IPS DF 6.9 (cell line): ENCODE measurements around the gene ZW10.

Source experiments
- DNase-seq: peaks from one replicate; pipeline ENCODE4 v3.0.0-alpha.2; 2013; ENCODE audit warnings: low read depth, low spot score
- H3K27ac ChIP-seq: one replicate; pipeline ENCODE4 v1.5.1; 2013; ENCODE audit warnings: low read length, control low read depth
- H3K27me3 ChIP-seq: 2 replicates; pipeline ENCODE4 v1.6.1; 2013; ENCODE audit warnings: mild to moderate bottlenecking, low read length; ENCODE audit not compliant: control insufficient read depth, insufficient read depth
- H3K36me3 ChIP-seq: 2 replicates; pipeline ENCODE4 v1.6.1; 2013; ENCODE audit warnings: low read length; ENCODE audit not compliant: control insufficient read depth, insufficient read depth
- H3K4me1 ChIP-seq: 2 replicates; pipeline ENCODE4 v1.6.1; 2013; ENCODE audit warnings: low read length; ENCODE audit not compliant: control insufficient read depth, insufficient read depth
- H3K4me3 ChIP-seq: 2 replicates; pipeline ENCODE4 v1.5.1; 2013; ENCODE audit warnings: mild to moderate bottlenecking, low read length
- H3K9me3 ChIP-seq: 2 replicates; pipeline ENCODE4 v1.6.1; 2013; ENCODE audit warnings: low read length, inconsistent platforms; ENCODE audit not compliant: control insufficient read depth, insufficient read depth
- WGBS: extraction: QIAGEN DNeasy Blood & Tissue Kit; methylation state at CpG from one replicate; pipeline ENCODE4 v1.1.7; 2013; ENCODE audit warnings: mixed read lengths, missing lambda C conversion rate; ENCODE audit not compliant: insufficient read length, insufficient coverage; 5-methylcytosine and 5-hydroxymethylcytosine counted together

ZW10 gene

GRCh38 chr11:113773416-113774173 is at the start of gene ZW10:
Gene ZW10, minus strand, starts transcription at chr11:113773692. Its CDS starts 26 bp downstream, at chr11:113773666.
- peak within 1 kb of the TSS; percentile 55 for H3K4me3 ChIP-seq
- WGBS = no CpG with 5 or more reads among the region's 46 CpGs
- H3K9me3 ChIP-seq = no peaks in the 10 kb centered on the region
- no peaks in the 10 kb centered on the region for H3K4me1 ChIP-seq
- no peaks in the 10 kb centered on the region for H3K27me3 ChIP-seq
- H3K27ac ChIP-seq = no peak within 1 kb of the TSS
- peak; percentile 97 for DNase-seq
- no peaks in the 10 kb centered on the region for H3K36me3 ChIP-seq

GRCh38 chr11:113818426-113818825 is 44.9 kb upstream of the ZW10 start:
- Histone ChIP-seq H3K4me3 (no peak overlapping the region), H3K4me1 (no peaks in the 10 kb centered on the region), H3K9me3 (no peaks in the 10 kb centered on the region), H3K36me3 (peaks cover 11% of the 10 kb centered on the region; the same call in 1 of the 2 replicates), H3K27me3 (no peaks in the 10 kb centered on the region; the same call in 1 of the 2 replicates), H3K27ac (no peak overlapping the region)
- no CpG with 5 or more reads among the region's 3 CpGs for WGBS
- no peak for DNase-seq

GRCh38 chr11:113817626-113818025 is 44.1 kb upstream of the ZW10 start:
- WGBS = no CpG with 5 or more reads among the region's 6 CpGs
- peaks cover 11% of the 10 kb centered on the region; the same call in 1 of the 2 replicates for H3K36me3 ChIP-seq

GRCh38 chr11:113817162-113817561 is 43.7 kb upstream of the ZW10 start:
- Histone ChIP-seq H3K27me3 (no peaks in the 10 kb centered on the region; the same call in 1 of the 2 replicates), H3K9me3 (no peaks in the 10 kb centered on the region), H3K36me3 (peaks cover 14% of the 10 kb centered on the region; the same call in 1 of the 2 replicates), H3K4me3 (no peak overlapping the region), H3K4me1 (no peaks in the 10 kb centered on the region), H3K27ac (no peak overlapping the region)
- DNase-seq = no peak
- WGBS = no CpG with 5 or more reads among the region's 1 CpG

More at GRCh38 chr11:113817626-113818025, 44.1 kb upstream of the ZW10 start:
- Histone ChIP-seq H3K4me1 (no peaks in the 10 kb centered on the region), H3K9me3 (no peaks in the 10 kb centered on the region), H3K4me3 (no peak overlapping the region), H3K27ac (no peak overlapping the region), H3K27me3 (no peaks in the 10 kb centered on the region; the same call in 1 of the 2 replicates)
- no peak for DNase-seq

GRCh38 chr11:113814181-113814580 is 40.7 kb upstream of the ZW10 start:
- H3K27me3 ChIP-seq = no peaks in the 10 kb centered on the region; the same call in 1 of the 2 replicates
- no peak overlapping the region for H3K4me3 ChIP-seq
- peaks cover 7% of the 10 kb centered on the region; the same call in 1 of the 2 replicates for H3K36me3 ChIP-seq
- no peak for DNase-seq
- no peaks in the 10 kb centered on the region for H3K9me3 ChIP-seq
- H3K27ac ChIP-seq = no peak overlapping the region
- H3K4me1 ChIP-seq = no peaks in the 10 kb centered on the region

GRCh38 chr11:113808931-113809330 is 35.4 kb upstream of the ZW10 start:
- WGBS = no CpG with 5 or more reads among the region's 2 CpGs
- no peak for DNase-seq
- Histone ChIP-seq H3K36me3 (peaks cover 21% of the 10 kb centered on the region; the same call in 1 of the 2 replicates), H3K9me3 (no peaks in the 10 kb centered on the region), H3K27ac (no peak overlapping the region), H3K4me1 (no peaks in the 10 kb centered on the region), H3K4me3 (no peak overlapping the region), H3K27me3 (no peaks in the 10 kb centered on the region)

- Histone ChIP-seq H3K4me3 (no peak overlapping the region), H3K9me3 (no peaks in the 10 kb centered on the region), H3K36me3 (peaks cover 36% of the 10 kb centered on the region; the same call in 1 of the 2 replicates), H3K4me1 (no peaks in the 10 kb centered on the region), H3K27me3 (no peaks in the 10 kb centered on the region), H3K27ac (no peak overlapping the region)
- WGBS = no CpG with 5 or more reads among the region's 2 CpGs
- DNase-seq = peak; percentile 35
Observed at GRCh38 chr11:113806406-113806805, 32.9 kb upstream of the ZW10 start.

- Histone ChIP-seq H3K27me3 (no peaks in the 10 kb centered on the region), H3K36me3 (peaks cover 34% of the 10 kb centered on the region; the same call in 1 of the 2 replicates), H3K9me3 (no peaks in the 10 kb centered on the region), H3K4me1 (no peaks in the 10 kb centered on the region), H3K4me3 (no peak overlapping the region), H3K27ac (no peak overlapping the region)
- no peak for DNase-seq
Observed at GRCh38 chr11:113805640-113806039, 32.1 kb upstream of the ZW10 start.

- no peak for DNase-seq
- Histone ChIP-seq H3K9me3 (no peaks in the 10 kb centered on the region), H3K4me3 (no peak overlapping the region), H3K36me3 (peaks cover 37% of the 10 kb centered on the region; the same call in 1 of the 2 replicates), H3K27me3 (no peaks in the 10 kb centered on the region), H3K4me1 (no peaks in the 10 kb centered on the region), H3K27ac (no peak overlapping the region)
Observed at GRCh38 chr11:113802621-113803020, 29.1 kb upstream of the ZW10 start.

GRCh38 chr11:113796663-113797259 is 23.3 kb upstream of the ZW10 start:
- no CpG with 5 or more reads among the region's 3 CpGs for WGBS
- Histone ChIP-seq H3K36me3 (peaks cover 12% of the 10 kb centered on the region; the same call in 1 of the 2 replicates), H3K9me3 (no peaks in the 10 kb centered on the region), H3K4me3 (no peak overlapping the region), H3K4me1 (no peaks in the 10 kb centered on the region), H3K27ac (no peak overlapping the region), H3K27me3 (no peaks in the 10 kb centered on the region)
- DNase-seq = no peak
